Loucy (cell line): Measurements from ENCODE around the gene AKR7A2.
"Not testable (repeated sequence)": the region's sequence is repeated elsewhere in the genome, so short reads cannot be mapped to it uniquely, and the experiment has no call there.

Experiments
- EZH2phosphoT487 ChIP-seq: fragments of 200-600 bp; IDR thresholded peaks from 2 replicates; pipeline ENCODE4 v1.6.1; 2018; ENCODE audit warnings: antibody characterized with exemption, mild to moderate bottlenecking, moderate library complexity, borderline replicate concordance
- TF ChIP-seq, protein P1 (sequence below): fragments of 200-600 bp; sonication (generic); conservative IDR thresholded peaks from 2 replicates; pipeline ENCODE4 v1.5.1; 2014; ENCODE audit warnings: mild to moderate bottlenecking, antibody characterized with exemption, low read length

- TF ChIP-seq, protein P1, sequence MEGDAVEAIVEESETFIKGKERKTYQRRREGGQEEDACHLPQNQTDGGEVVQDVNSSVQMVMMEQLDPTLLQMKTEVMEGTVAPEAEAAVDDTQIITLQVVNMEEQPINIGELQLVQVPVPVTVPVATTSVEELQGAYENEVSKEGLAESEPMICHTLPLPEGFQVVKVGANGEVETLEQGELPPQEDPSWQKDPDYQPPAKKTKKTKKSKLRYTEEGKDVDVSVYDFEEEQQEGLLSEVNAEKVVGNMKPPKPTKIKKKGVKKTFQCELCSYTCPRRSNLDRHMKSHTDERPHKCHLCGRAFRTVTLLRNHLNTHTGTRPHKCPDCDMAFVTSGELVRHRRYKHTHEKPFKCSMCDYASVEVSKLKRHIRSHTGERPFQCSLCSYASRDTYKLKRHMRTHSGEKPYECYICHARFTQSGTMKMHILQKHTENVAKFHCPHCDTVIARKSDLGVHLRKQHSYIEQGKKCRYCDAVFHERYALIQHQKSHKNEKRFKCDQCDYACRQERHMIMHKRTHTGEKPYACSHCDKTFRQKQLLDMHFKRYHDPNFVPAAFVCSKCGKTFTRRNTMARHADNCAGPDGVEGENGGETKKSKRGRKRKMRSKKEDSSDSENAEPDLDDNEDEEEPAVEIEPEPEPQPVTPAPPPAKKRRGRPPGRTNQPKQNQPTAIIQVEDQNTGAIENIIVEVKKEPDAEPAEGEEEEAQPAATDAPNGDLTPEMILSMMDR: not testable (repeated sequence)
- TF ChIP-seq EZH2phosphoT487: not testable (repeated sequence)
These were observed 23.4 kb downstream of the AKR7A2 start, which contains the start of gene AKR7A3 for GRCh38 chr1:19288324-19289241.
